ENCODE results near the gene CCR9. TPM values are rescaled to one million over a fixed set of nuclear protein-coding genes. Genes with fewer than 3 reads are reported as not detected.

The CCR9 gene
- total RNA-seq, 4 donors from 2014 or later: 0.17 TPM; not detected in 3

- H3K4me3 ChIP-seq: no peak overlapping the region
- H3K27ac ChIP-seq (replicated peaks in 1 of 4): no peak overlapping the region
- H3K36me3 ChIP-seq: peaks cover under 1 to 32% (median 28%) of the 10 kb centered on the region in 4 donors
- no peaks in the 10 kb centered on the region for H3K27me3 ChIP-seq
- no peak for TF ChIP-seq CTCF (IDR thresholded peaks at IDR 0.05)
- no peak for TF ChIP-seq POLR2A (IDR thresholded peaks at IDR 0.05; ENCODE audit: low read depth)
- TF ChIP-seq POLR2AphosphoS5 (IDR thresholded peaks at IDR 0.05): no peak
- TF ChIP-seq EP300 (IDR thresholded peaks at IDR 0.05): no peak
- WGBS: 56% methylated on average over 10 of the region's 13 CpGs
- peaks cover 0 to 8% (median 7%) of the 10 kb centered on the region in 4 donors for H3K4me1 ChIP-seq
- no peak for DNase-seq (ENCODE audit: extremely low spot score)
- intact Hi-C loops (cut with DNase I): no loop called here
- no peaks in the 10 kb centered on the region for H3K9me3 ChIP-seq
Measured at GRCh38 chr3:45915518-45916231, 29.3 kb downstream of the CCR9 start.

GRCh38 chr3:45917146-45917898 is 31.0 kb downstream of the CCR9 start:
- Histone ChIP-seq H3K36me3 (peaks cover 10 to 48% (median 44%) of the 10 kb centered on the region in 4 donors), H3K4me1 (peaks cover 0 to 8% (median 7%) of the 10 kb centered on the region in 4 donors), H3K27me3 (no peaks in the 10 kb centered on the region), H3K9me3 (no peaks in the 10 kb centered on the region), H3K27ac (replicated peaks in 1 of 4) (no peak overlapping the region), H3K4me3 (no peak overlapping the region)
- intact Hi-C loops (cut with DNase I): no loop called here
- 85% methylated on average over 6 of the region's 6 CpGs for WGBS
- no peak for DNase-seq (ENCODE audit: extremely low spot score)
- TF ChIP-seq POLR2A (IDR thresholded peaks at IDR 0.05; ENCODE audit: low read depth): no peak
- TF ChIP-seq CTCF (IDR thresholded peaks at IDR 0.05): no peak
- no peak for TF ChIP-seq EP300 (IDR thresholded peaks at IDR 0.05)
- no peak for TF ChIP-seq POLR2AphosphoS5 (IDR thresholded peaks at IDR 0.05)

GRCh38 chr3:45921158-45922038 is 35.1 kb downstream of the CCR9 start:
- intact Hi-C loops (cut with DNase I): no loop called here
- H3K27me3 ChIP-seq: no peaks in the 10 kb centered on the region
- no peaks in the 10 kb centered on the region for H3K4me1 ChIP-seq
- H3K36me3 ChIP-seq: peaks cover 32 to 84% (median 72%) of the 10 kb centered on the region in 4 donors
- no peaks in the 10 kb centered on the region for H3K9me3 ChIP-seq
- H3K27ac ChIP-seq (replicated peaks in 1 of 4): no peak overlapping the region
- H3K4me3 ChIP-seq: no peak overlapping the region
- TF ChIP-seq CTCF (IDR thresholded peaks at IDR 0.05): no peak
- TF ChIP-seq EP300 (IDR thresholded peaks at IDR 0.05): no peak
- no peak for TF ChIP-seq POLR2AphosphoS5 (IDR thresholded peaks at IDR 0.05)
- TF ChIP-seq POLR2A (IDR thresholded peaks at IDR 0.05; ENCODE audit: low read depth): no peak
- WGBS: 89% methylated on average over 10 of the region's 14 CpGs
- no peak for DNase-seq (ENCODE audit: extremely low spot score)

- Histone ChIP-seq H3K36me3 (peaks cover 32 to 90% (median 74%) of the 10 kb centered on the region in 4 donors), H3K9me3 (no peaks in the 10 kb centered on the region), H3K4me3 (no peak overlapping the region), H3K4me1 (no peaks in the 10 kb centered on the region), H3K27me3 (no peaks in the 10 kb centered on the region), H3K27ac (replicated peaks in 1 of 4) (no peak overlapping the region)
- no peak for DNase-seq (ENCODE audit: extremely low spot score)
- TF ChIP-seq EP300 (IDR thresholded peaks at IDR 0.05): no peak
- TF ChIP-seq CTCF (IDR thresholded peaks at IDR 0.05): no peak
- no peak for TF ChIP-seq POLR2AphosphoS5 (IDR thresholded peaks at IDR 0.05)
- no peak for TF ChIP-seq POLR2A (IDR thresholded peaks at IDR 0.05; ENCODE audit: low read depth)
- intact Hi-C loops (cut with DNase I): no loop called here
- WGBS: 83% methylated on average over 3 of the region's 3 CpGs
Measured at GRCh38 chr3:45922039-45922326, 35.6 kb downstream of the CCR9 start.

Data from esophagus muscularis mucosa (tissue), 4 donors.